DOHH2 (cell line): ENCODE measurements around the gene TTF1.

ENCODE experiments used
- CTCF ChIP-seq: fragments of 200-600 bp; sonication (generic); IDR thresholded peaks from one replicate; pipeline ENCODE4 v1.5.1; 2014; ENCODE audit warnings: antibody characterized with exemption, mild to moderate bottlenecking, low read depth, low read length; ENCODE audit not compliant: poor library complexity, severe bottlenecking
- EZH2phosphoT487 ChIP-seq: fragments of 200-600 bp; sonication (generic); IDR thresholded peaks from 2 replicates; pipeline ENCODE4 v1.6.1; 2017; ENCODE audit warnings: borderline replicate concordance, mild to moderate bottlenecking, antibody characterized with exemption, low read length, moderate library complexity, mixed read lengths

GRCh38 chr9:132410642-132411041 lies 4.0 kb upstream of the TTF1 start:
- TF ChIP-seq CTCF = no peak
- TF ChIP-seq EZH2phosphoT487 = no peak
